SK-N-SH (cell line): Measurements from ENCODE around the gene F7. TPM values are rescaled to one million over a fixed set of nuclear protein-coding genes. Genes with fewer than 3 reads are reported as not detected.

Source experiments
- CTCF ChIA-PET: fragments of 300-600, 350-600 bp; formaldehyde crosslinking; extraction: SDS; loops from one replicate; lab custom pipeline; 2021; lab: Yijun Ruan, JAX
- POLR2A ChIA-PET: fragments of 350-600 bp; sonication (Branson Sonifier 250); formaldehyde crosslinking; extraction: SDS; loops from one replicate; lab custom pipeline; 2020; ENCODE audit warnings: antibody characterized with exemption, inconsistent platforms; lab: Yijun Ruan, JAX
- DNase-seq: peaks from one replicate; pipeline ENCODE4 v3.0.0; 2012
- H2AFZ ChIP-seq: fragments of 200-600 bp; sonication (generic); 2 replicates; pipeline ENCODE4 v1.8.1; 2016; ENCODE audit warnings: antibody characterized with exemption, mild to moderate bottlenecking, low read depth
- H3F3A ChIP-seq: fragments of 200-600 bp; sonication (generic); replicated peaks from 2 replicates; pipeline ENCODE3; 2016; ENCODE audit warnings: antibody characterized with exemption, mild to moderate bottlenecking; ENCODE audit not compliant: insufficient read depth
- H3K27ac ChIP-seq, 2 experiments: fragments of 200-500 bp in 1 of 2; fragments of 200-600 bp in 1 of 2; sonication (Bioruptor generic) in 1 of 2; sonication (generic), shearing (Covaris generic) in 1 of 2; 2 replicates each; pipeline versions ENCODE4 v1.5.1 to v1.6.1; 2014 to 2016; ENCODE audit warnings: low read depth in 2 of 2, inconsistent platforms in 1 of 2, low read length in 1 of 2, mild to moderate bottlenecking in 1 of 2, mixed read lengths in 1 of 2
- H3K27me3 ChIP-seq: fragments of 200-600 bp; sonication (generic), shearing (Covaris generic); 2 replicates; pipeline ENCODE4 v1.6.1; 2016; ENCODE audit warnings: mixed run types; ENCODE audit not compliant: insufficient read depth
- H3K36me3 ChIP-seq, 2 experiments: fragments of 200-500 bp in 1 of 2; fragments of 200-600 bp in 1 of 2; sonication (Bioruptor generic) in 1 of 2; sonication (generic) in 1 of 2; replicated peaks in 1 of 2; 2 replicates each; pipeline versions ENCODE3 to v1.5.1; 2014 to 2016; ENCODE audit warnings: low read length in 1 of 2, mild to moderate bottlenecking in 1 of 2; ENCODE audit not compliant: insufficient read depth in 2 of 2, control insufficient read depth in 1 of 2
- H3K4me1 ChIP-seq, 2 experiments: fragments of 200-500 bp in 1 of 2; fragments of 200-600 bp in 1 of 2; sonication (Bioruptor generic) in 1 of 2; sonication (generic), shearing (Covaris generic) in 1 of 2; 2 replicates each; pipeline versions ENCODE4 v1.5.1 to v1.6.1; 2014 to 2016; ENCODE audit warnings: low read depth in 1 of 2, low read length in 1 of 2, mixed run types in 1 of 2; ENCODE audit not compliant: insufficient read depth in 2 of 2, control insufficient read depth in 1 of 2
- H3K4me2 ChIP-seq: fragments of 200-600 bp; sonication (generic), shearing (Covaris generic); 2 replicates; pipeline ENCODE4 v1.6.1; 2017; ENCODE audit warnings: mixed run types
- H3K4me3 ChIP-seq, 2 experiments: fragments of 200-500 bp in 1 of 2; fragments of 200-600 bp in 1 of 2; sonication (Bioruptor generic) in 1 of 2; sonication (generic), shearing (Covaris generic) in 1 of 2; 2 replicates each; pipeline versions ENCODE4 v1.5.1 to v1.8.1; 2014 to 2016; ENCODE audit warnings: low read depth in 2 of 2, inconsistent platforms in 1 of 2, low read length in 1 of 2, mild to moderate bottlenecking in 1 of 2, mixed read lengths in 1 of 2, moderate library complexity in 1 of 2
- H3K79me2 ChIP-seq: fragments of 200-600 bp; sonication (generic); 2 replicates; pipeline ENCODE4 v1.8.1; 2017; ENCODE audit warnings: mild to moderate bottlenecking; ENCODE audit not compliant: insufficient read depth
- H3K9ac ChIP-seq: fragments of 200-600 bp; sonication (generic); 2 replicates; pipeline ENCODE4 v1.6.1; 2017; ENCODE audit warnings: mixed run types
- H3K9me2 ChIP-seq: fragments of 200-600 bp; sonication (generic); 2 replicates; pipeline ENCODE4 v1.6.1; 2017; ENCODE audit warnings: mixed run types
- H3K9me3 ChIP-seq: fragments of 200-600 bp; sonication (generic); 2 replicates; pipeline ENCODE4 v1.6.1; 2017; ENCODE audit warnings: mixed run types, mild to moderate bottlenecking, moderate library complexity
- H4K20me1 ChIP-seq: fragments of 200-600 bp; sonication (generic); 2 replicates; pipeline ENCODE4 v1.6.1; 2017; ENCODE audit warnings: mild to moderate bottlenecking, mixed run types; ENCODE audit not compliant: insufficient read depth
- CHD2 ChIP-seq: fragments of 150-350 bp; IDR thresholded peaks from 2 replicates; pipeline ENCODE4 v1.6.1; 2018; ENCODE audit warnings: low read length; ENCODE audit not compliant: partially characterized antibody
- EP300 ChIP-seq, 2 experiments: IDR thresholded peaks; 2 replicates each; pipeline versions ENCODE4 v1.4.0 to v1.6.1; 2012; ENCODE audit warnings: borderline replicate concordance in 1 of 2, low read depth in 1 of 2, low read length in 1 of 2
- FOXJ3 ChIP-seq: sonication (generic); formaldehyde crosslinking; IDR thresholded peaks from 2 replicates; pipeline ENCODE4 v1.5.1; 2020; ENCODE audit warnings: mild to moderate bottlenecking, missing genetic modification reagents
- FOXM1 ChIP-seq: IDR thresholded peaks from 2 replicates; pipeline ENCODE4 v1.4.0; 2012; ENCODE audit warnings: low read depth, mild to moderate bottlenecking
- JUND ChIP-seq: IDR thresholded peaks from 2 replicates; pipeline ENCODE4 v1.4.0; 2012
- MEF2A ChIP-seq: IDR thresholded peaks from 2 replicates; pipeline ENCODE4 v1.4.0; 2012; ENCODE audit warnings: low read depth, borderline replicate concordance
- MXI1 ChIP-seq: IDR thresholded peaks from 2 replicates; pipeline ENCODE4 v1.6.1; 2012; ENCODE audit warnings: mild to moderate bottlenecking, low read depth, low read length, improper control_type of control experiment
- POLR2AphosphoS5 ChIP-seq: IDR thresholded peaks from 2 replicates; pipeline ENCODE4 v1.6.1; 2012; ENCODE audit warnings: low read depth, low read length
- RAD21 ChIP-seq: IDR thresholded peaks from 2 replicates; pipeline ENCODE4 v1.6.1; 2012; ENCODE audit warnings: mild to moderate bottlenecking, low read length
- RFX5 ChIP-seq: IDR thresholded peaks from 2 replicates; pipeline ENCODE4 v1.6.1; 2012; ENCODE audit warnings: mild to moderate bottlenecking, improper control_type of control experiment, low read length
- RXRA ChIP-seq: IDR thresholded peaks from 2 replicates; pipeline ENCODE4 v1.4.0; 2012; ENCODE audit warnings: low read depth, mild to moderate bottlenecking, borderline replicate concordance
- SMC3 ChIP-seq: IDR thresholded peaks from 2 replicates; pipeline ENCODE4 v1.6.1; 2012; ENCODE audit warnings: low read depth, low read length, improper control_type of control experiment
- TAF1 ChIP-seq: IDR thresholded peaks from 2 replicates; pipeline ENCODE4 v1.6.1; 2012; ENCODE audit warnings: low read depth, mild to moderate bottlenecking, low read length, moderate library complexity, borderline replicate concordance
- TEAD4 ChIP-seq: IDR thresholded peaks from 2 replicates; pipeline ENCODE4 v1.4.0; 2012; ENCODE audit warnings: mild to moderate bottlenecking, borderline replicate concordance; ENCODE audit not compliant: insufficient read depth
- WGBS: methylation state at CpG from one replicate; pipeline ENCODE4 v1.1.6; 2017; ENCODE audit warnings: low lambda C conversion rate; 5-methylcytosine and 5-hydroxymethylcytosine counted together
- polyA plus RNA-seq, 3 experiments: library from polyadenylated mRNA; depleted of rRNA; stranded (reverse); fragments of >200 nt; gene quantifications; 2 replicates each; pipeline ENCODE4 v1.2.3, GENCODE V29; 2012
- TF ChIP-seq, protein P1 (sequence below): IDR thresholded peaks from 2 replicates; pipeline ENCODE4 v1.4.0; 2012; ENCODE audit warnings: low read depth, borderline replicate concordance
- TF ChIP-seq, protein P2 (sequence below): IDR thresholded peaks from 2 replicates; pipeline ENCODE4 v1.6.1; 2012; ENCODE audit warnings: mild to moderate bottlenecking, low read depth, low read length, moderate library complexity
- TF ChIP-seq, protein P3 (sequence below): fragments of 150-350 bp; IDR thresholded peaks from 2 replicates; pipeline ENCODE4 v1.6.1; 2016; ENCODE audit warnings: mild to moderate bottlenecking, low read depth, low read length

Gene F7
- polyA plus RNA-seq, 1 of the 3 experiments (the other 2 are of a cell fraction): not detected

DNA sequence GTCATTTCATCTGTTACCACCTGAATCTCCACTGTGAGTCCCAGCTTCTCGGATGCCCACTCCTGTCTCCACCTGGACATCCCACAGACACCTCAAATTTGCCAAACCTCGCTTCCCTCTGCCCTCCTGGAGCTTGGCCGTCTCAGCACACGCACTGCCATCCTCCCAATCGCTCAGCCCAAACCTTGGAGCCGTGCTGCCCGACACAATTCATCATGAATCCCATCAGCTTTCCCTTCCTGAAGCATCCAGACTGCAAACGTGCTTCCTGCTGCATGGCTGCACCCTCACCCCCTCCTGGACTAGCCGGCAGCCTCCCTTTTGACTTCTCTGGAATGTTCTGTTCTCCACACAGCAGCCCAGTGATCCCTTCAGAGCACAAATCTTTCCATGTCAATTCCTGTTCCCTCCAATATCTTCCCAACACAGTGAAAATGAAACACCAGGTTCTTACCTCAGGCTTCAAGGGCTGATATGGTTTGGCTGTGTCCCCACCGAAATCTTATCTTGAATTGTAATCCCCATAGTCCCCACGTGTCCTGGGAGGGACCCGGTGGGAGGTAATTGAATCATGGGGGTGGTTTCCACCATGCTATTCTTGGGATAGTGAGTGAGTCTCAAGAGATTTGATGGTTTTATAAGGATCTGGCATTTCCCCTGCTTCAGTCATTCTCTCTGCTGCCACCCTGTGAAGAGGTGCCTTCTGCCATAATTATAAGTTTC lies 51.8 kb downstream of the F7 start:
- no peaks in the 10 kb centered on the region for H3K9me2 ChIP-seq
- ChIA-PET CTCF (no interaction called here), POLR2A (no interaction called here)
- no peak overlapping the region for H2AFZ ChIP-seq
- no peak for TF ChIP-seq FOXM1
- no peak for TF ChIP-seq RXRA
- TF ChIP-seq, protein P1, sequence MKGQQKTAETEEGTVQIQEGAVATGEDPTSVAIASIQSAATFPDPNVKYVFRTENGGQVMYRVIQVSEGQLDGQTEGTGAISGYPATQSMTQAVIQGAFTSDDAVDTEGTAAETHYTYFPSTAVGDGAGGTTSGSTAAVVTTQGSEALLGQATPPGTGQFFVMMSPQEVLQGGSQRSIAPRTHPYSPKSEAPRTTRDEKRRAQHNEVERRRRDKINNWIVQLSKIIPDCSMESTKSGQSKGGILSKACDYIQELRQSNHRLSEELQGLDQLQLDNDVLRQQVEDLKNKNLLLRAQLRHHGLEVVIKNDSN: no peak
- TF ChIP-seq, protein P2, sequence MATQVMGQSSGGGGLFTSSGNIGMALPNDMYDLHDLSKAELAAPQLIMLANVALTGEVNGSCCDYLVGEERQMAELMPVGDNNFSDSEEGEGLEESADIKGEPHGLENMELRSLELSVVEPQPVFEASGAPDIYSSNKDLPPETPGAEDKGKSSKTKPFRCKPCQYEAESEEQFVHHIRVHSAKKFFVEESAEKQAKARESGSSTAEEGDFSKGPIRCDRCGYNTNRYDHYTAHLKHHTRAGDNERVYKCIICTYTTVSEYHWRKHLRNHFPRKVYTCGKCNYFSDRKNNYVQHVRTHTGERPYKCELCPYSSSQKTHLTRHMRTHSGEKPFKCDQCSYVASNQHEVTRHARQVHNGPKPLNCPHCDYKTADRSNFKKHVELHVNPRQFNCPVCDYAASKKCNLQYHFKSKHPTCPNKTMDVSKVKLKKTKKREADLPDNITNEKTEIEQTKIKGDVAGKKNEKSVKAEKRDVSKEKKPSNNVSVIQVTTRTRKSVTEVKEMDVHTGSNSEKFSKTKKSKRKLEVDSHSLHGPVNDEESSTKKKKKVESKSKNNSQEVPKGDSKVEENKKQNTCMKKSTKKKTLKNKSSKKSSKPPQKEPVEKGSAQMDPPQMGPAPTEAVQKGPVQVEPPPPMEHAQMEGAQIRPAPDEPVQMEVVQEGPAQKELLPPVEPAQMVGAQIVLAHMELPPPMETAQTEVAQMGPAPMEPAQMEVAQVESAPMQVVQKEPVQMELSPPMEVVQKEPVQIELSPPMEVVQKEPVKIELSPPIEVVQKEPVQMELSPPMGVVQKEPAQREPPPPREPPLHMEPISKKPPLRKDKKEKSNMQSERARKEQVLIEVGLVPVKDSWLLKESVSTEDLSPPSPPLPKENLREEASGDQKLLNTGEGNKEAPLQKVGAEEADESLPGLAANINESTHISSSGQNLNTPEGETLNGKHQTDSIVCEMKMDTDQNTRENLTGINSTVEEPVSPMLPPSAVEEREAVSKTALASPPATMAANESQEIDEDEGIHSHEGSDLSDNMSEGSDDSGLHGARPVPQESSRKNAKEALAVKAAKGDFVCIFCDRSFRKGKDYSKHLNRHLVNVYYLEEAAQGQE: no peak
- TF ChIP-seq POLR2AphosphoS5: no peak
- no peak for TF ChIP-seq RFX5
- TF ChIP-seq RAD21: no peak
- TF ChIP-seq, protein P3, sequence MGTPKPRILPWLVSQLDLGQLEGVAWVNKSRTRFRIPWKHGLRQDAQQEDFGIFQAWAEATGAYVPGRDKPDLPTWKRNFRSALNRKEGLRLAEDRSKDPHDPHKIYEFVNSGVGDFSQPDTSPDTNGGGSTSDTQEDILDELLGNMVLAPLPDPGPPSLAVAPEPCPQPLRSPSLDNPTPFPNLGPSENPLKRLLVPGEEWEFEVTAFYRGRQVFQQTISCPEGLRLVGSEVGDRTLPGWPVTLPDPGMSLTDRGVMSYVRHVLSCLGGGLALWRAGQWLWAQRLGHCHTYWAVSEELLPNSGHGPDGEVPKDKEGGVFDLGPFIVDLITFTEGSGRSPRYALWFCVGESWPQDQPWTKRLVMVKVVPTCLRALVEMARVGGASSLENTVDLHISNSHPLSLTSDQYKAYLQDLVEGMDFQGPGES: no peak
- TF ChIP-seq MEF2A: no peak
- no peak for TF ChIP-seq FOXJ3 (CRISPR knock-in tag)
- TF ChIP-seq SMC3: no peak
- TF ChIP-seq CHD2: no peak
- no peak for TF ChIP-seq TAF1
- TF ChIP-seq MXI1: no peak
- TF ChIP-seq JUND: no peak
- TF ChIP-seq TEAD4: no peak
- no peak for TF ChIP-seq EP300 (IDR thresholded peaks at IDR 0.05; ENCODE audit: borderline replicate concordance in 1 of 2, low read depth in 1 of 2, low read length in 1 of 2)
- H3K27me3 ChIP-seq: no peaks in the 10 kb centered on the region
- no peaks in the 10 kb centered on the region for H4K20me1 ChIP-seq
- H3K27ac ChIP-seq: no peak overlapping the region
- DNase-seq: no peak
- H3K4me3 ChIP-seq: no peak overlapping the region
- H3K9me3 ChIP-seq: no peaks in the 10 kb centered on the region
- H3K79me2 ChIP-seq: no peaks in the 10 kb centered on the region
- H3K36me3 ChIP-seq: no peaks in the 10 kb centered on the region
- H3K4me1 ChIP-seq: peaks cover 5 to 13% of the 10 kb centered on the region in 2 experiments; a peak in 1 of 4 replicates
- no peak overlapping the region for H3K4me2 ChIP-seq
- H3F3A ChIP-seq: peaks cover 13% of the 10 kb centered on the region
- WGBS: 67% methylated on average over 12 of the region's 12 CpGs
- H3K9ac ChIP-seq: no peak overlapping the region
